ENCODE results near the gene MLLT3.

MLLT3 gene

DNA sequence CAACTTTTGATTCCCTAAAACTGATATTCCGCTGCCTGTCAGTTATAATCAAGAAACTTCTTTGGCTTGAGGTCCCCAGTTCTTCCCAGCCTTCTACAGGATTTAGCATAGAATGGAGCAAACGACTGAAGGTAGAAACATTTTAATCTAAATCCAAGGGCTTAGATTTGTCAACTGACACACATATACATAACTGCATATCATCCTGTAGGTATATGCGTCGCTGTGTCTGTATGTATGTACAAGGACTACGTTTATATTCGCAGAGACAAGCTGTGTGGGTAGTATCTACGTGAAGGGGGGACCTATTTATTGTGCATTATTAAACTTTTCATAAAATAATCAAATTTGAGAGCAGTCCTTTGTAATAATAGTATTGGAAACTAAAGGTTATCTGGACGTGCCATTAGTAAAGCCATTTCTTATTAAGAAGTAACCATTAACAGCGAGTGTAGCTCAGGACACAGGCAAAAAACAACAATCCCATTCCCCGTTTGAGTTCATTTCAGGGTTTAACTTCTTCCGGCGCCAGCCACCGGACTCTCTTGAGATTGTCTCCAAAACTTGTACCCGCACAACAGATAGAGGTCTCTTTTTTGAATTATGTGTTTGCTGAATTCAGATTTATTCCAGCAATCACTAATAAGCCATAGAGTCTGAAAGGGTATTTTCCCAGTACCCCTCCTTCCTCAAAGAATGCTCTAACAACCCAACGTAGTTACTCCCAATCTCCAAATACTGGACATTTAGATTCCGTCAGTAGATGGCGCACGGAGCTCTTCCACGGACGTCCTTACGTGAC lies 2.1 kb upstream of the MLLT3 start:
- peak; percentile 13 for DNase-seq

DNA sequence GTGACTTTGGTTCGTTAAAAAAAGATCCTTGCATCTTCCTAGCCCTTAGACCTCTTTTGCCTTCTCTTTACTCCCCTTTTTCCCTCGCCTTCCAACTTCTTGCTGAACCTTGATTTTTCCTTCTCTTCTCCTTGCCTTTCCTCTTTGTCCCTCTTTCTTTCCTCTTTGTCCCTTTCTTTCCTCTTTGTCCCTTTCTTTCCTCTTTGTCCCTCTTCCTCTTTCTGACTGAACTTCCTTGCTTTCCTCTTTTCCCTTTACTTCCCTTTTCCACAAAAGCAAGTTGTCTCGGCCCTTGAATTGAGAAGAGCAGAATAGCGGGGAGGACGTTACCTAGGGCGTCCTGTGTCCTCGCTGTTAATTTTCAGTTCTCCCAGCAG lies 1.4 kb upstream of the MLLT3 start:
- DNase-seq: no peak

DNA sequence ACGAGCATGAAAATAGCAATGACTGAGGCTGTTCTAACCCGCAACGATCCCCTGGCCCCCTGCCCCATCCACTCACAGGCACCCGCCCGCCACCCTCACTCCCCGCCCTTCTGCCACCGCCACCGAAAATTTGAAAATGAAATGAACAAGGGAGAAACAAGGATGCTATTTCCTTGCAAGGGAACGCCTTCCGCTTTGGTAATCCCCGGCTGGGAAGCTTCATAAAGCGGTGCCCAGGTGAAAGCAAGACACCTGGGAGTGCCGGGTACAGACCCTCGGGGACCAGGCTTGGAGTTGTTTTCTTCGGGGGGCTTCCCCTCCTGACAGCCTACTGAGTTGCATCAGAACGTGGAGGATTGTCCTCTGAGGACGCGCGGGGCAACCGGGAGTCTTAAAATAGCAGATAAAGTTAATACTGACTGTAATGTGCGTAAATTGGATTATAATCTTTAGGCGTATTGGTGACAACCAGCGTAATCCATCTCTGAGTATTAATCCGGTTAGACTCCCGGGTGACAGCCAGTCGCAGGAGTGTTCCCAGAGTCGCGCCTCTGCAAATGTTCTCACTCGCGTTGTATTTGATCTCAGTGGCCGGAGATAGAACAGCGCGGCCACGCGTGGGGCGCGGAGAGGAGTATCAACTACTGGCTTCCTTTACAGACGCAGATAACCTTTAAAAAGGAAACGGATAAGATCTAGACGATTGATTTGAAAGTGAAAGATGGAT lies 885 bp upstream of the MLLT3 start:
- peak; percentile 62 for DNase-seq

DNA sequence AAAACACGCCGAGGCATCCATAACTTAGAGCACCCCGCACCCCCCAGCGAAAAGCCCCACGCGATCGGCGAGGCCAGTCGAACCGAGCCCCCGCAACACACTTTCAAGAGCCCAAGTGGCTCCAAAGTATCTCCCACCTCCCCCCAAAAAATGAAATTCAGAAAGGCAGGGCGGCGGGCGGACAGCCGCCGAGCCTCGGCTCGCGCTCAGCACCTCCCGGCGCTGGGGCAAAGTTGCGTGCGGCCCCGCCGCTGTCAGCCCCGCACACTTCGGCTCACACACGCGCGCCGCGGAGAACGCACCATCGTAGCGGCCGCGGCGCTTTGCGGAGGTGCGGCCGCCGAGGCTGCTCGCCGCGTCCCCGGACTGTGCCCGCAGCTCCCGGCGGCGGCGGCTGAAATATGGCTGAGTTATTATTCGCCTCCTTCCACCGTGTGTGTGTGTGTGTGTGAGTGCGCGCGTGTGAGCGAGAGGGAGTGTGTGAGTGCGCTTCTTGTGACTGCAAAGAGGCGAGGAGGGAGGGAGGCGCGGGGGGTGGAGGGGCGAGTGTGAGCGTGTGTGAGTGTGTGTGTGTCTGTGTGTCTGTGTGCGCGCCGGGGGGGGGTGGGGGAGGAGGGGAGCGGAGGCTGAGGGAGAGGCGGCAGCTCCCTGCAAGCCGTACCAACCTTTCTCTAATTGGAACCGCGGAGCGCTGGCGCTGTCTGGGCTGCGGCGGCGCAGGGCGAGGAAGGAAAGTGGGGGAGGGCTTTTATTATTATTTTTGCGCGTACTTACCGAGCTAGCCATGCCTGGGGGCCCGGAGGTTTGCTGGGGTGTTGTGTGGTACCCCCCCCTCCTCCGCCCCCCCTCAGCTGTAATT lies 599 bp downstream of the MLLT3 start:
- DNase-seq: peak; percentile 78

DNA sequence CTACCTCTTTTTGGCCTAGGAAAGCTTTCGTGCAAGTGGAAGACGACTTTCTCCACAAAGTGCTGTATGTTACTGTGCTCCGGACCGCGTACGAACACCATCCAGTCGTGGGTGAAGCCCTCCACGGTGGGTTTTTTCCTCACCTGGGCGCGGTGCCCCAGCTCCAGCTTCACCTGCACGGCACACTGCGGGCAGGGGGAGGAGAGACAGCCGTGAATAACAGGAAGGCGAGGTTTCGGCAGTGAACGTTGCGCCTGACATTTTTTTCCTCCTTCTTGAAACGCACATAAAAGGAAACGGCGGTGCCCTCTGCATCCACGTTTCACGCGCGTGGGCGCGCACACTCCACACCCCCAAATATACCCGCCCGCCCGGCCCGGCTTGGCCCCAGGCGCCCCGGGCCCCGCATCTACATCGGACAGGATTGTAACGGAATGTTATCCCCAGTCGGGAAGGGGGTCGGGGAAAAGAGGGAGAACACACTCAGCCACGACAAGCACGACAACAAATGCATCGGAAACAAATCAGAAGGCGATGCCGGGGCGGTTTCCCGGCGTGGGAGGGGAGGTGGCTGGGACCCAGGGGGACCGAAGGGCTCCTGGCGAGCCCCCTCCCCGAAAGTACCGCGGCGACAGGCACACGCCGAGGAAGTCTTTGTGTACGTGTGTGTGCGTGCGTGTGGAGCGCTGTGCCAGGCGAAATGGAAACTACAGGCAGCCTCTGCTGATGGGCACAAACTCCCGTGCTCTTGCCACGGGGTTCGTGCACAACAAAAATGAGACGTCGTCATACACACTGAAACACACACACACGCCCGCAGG lies 1.4 kb downstream of the MLLT3 start:
- DNase-seq: peak; percentile 59

DNA sequence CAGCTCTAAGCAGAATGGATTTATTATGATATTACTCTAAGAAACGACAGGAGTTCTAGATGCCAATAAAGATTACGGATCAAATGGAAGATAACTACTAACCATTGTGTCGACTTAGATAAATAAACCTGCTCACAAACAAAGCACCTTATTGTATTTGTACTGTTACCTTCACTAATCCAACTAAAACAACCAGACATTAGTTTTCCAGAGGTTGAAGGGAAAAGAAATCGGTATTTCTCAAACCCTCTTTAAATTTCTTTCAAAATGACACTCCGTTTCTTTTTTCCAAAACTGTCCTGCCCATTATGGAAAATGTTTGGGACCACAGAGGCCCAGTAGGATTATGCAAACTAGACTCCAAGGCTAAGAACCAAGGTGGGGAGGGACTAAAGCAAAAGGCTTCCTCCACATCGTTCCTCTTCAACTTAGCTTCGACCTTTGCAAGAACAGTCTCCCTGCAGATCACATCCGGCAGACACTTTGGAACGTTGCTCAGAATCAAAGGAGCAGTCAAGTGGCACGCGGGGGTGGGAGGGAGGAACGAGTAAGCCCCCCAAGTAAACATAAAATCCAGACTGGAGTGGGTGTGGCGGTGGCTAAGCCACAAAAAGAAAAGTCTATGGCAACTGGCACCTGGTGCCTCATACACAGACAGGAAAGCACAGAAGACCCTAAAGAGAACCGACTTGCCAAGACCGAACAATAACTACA lies 2.7 kb downstream of the MLLT3 start:
- DNase-seq: no peak

DNA sequence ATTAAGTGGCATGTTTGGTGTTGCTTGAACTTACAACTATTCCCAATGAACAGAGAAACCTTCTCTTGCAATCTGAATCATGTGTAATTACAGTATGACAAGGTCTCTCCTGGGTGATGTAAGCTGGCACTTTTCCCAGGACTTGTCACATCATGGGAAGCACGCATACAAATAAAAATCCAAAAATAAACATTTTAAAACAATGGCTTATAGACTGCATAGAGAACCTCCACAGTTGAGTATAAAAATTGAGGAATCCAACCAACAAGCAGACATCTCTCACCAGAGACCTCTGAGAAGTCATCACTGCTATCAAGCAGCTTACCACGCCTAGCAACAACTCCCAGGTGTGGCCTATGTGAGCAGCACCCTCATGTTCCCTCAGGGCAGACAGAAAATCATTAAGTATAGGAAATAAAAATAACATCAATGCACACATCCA lies 3.9 kb downstream of the MLLT3 start:
- no peak for DNase-seq

DNA sequence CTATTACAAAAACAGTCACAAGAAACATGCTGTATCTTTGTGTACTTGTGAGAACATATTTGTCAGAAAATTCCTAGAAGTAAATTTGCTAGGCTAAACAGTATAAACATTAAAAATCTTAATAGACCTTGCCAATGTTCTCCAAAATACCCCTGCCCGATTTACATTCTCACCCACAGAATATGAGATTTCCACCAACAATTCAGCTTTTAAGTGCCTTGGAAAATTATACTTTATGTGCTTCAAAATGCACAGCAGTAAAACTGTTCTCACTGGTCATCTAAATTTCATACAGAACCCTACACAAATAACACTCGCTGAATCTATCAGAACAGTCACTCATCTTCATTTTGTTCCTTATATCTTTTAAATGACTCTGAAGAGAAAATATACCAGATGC lies 5.5 kb downstream of the MLLT3 start:
- no peak for DNase-seq

DNA sequence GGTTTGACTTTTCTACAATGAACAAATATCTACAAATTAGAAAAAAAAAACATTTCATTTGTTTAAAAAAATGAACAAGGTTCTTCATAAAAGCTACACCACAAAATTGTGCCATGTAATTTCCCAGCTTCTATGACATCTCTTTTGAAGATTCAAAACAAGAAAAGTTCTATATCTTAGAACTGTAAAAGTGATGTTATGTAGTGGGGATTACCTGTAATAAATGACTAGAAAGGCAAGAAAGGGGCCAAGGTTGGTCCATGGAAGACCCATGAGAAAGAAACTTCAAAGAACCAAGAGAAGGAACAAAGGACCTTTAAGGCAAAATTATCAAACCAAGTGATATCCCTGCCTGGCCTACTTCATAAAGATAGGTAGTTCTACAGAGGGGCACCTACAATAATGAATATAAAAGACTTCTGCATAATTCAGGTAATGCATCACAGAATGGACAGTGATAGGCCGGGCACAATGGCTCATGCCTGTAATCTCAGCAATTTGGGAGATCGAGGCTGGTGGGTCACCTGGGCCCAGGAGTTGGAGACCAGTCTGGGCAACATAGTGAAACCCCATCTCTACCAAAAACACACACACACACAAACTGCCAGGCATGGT lies 7.6 kb downstream of the MLLT3 start:
- DNase-seq: no peak

DNA sequence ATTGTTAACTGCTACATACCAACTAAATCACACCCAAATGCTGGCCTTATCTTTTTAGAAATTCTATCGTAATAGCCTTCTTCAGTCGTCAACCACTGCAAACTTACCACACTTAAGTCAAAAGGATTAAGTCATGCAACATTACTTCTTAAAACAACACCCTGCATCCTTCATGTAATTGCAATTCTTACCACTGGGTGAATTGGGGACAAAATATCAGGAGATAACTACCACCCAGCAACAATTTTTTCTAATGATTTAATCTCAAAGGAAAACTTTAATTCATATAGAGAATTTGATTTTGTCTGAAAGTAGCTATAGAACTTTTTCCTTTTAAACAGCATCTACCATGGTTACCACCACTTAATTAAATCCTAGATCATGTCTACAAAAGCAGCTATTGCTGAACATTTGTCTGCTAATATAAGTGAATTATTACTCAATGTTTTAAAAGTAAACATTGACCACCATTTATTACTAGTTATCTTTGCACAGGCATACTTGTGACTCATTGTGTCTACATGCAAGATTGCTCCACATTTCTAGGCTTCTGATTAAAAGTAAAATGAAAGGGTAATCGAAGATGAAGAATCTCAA lies 10.5 kb downstream of the MLLT3 start:
- DNase-seq: no peak

DNA sequence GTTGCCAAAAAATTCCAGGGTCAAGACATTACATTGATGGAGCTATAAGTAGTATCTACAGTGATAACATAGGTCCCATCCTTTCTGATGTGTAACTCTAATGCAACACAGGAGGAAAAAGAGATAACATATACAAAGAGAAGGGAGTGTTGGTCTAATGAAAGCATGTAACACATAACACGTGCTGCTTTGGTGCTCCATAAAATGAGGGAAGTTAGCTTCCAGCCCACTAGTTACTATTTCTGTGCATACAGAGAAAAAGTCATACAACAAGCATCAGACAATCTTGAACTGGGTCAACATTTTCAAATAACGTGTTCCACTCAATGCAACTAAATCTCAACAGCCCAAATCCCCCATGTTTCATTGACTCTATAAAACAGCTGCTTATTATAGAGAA lies 11.7 kb downstream of the MLLT3 start:
- no peak for DNase-seq

DNA sequence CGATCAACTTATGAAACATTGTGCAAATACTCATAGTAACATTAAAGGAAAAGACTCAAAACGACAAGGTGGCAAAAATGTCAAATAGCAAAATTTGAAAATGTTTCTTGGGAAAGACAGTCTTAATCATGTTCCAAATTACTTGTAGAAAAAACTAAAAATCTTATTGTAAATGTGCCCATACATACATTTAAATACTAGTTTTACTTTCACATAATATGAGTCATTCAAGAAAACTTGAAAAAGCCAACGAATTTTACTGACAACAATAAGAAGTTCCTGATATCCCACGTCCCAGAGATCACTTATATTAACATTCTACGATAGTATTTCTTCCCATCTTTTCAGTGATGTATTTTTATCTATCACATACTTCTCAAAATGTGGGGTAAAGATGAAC lies 13.7 kb downstream of the MLLT3 start:
- no peak for DNase-seq

DNA sequence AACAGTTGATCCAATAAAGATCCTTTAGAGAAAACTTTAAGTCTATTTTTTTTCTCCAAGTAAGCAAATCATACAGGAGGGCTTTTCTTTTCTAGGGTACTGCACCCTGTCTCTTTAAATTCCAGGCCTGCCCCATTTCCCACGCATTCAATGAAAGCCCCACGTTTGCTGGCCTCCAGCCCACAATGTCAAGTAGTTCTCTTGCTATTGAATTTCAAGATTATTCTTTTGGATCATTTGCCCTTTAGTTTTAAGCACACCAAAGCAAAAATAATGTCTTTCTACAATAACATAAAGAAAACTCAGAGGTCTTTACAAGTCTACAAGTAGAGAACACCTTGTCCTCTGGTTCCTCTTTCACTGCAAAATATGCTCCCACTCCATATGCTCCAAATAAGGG lies 15.6 kb downstream of the MLLT3 start:
- no peak for DNase-seq

DNA sequence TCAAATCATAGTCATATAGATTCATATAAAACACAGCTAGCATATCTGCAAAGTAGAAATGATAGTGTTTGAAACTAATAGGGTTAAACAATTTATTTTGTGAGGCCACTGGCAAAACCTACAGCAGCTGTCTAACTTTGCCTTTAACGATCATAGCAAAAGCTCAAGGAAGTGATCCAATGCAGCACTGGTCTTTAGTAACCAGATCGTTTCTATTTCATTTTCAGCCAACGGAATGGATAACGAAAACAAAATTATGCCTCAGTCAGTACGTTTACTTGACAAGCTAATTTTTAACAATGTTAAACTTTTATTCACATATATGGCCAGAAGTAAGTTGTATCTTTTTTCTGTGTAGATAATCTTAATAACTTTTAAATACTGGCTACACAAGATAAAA lies 17.7 kb downstream of the MLLT3 start:
- no peak for DNase-seq

DNA sequence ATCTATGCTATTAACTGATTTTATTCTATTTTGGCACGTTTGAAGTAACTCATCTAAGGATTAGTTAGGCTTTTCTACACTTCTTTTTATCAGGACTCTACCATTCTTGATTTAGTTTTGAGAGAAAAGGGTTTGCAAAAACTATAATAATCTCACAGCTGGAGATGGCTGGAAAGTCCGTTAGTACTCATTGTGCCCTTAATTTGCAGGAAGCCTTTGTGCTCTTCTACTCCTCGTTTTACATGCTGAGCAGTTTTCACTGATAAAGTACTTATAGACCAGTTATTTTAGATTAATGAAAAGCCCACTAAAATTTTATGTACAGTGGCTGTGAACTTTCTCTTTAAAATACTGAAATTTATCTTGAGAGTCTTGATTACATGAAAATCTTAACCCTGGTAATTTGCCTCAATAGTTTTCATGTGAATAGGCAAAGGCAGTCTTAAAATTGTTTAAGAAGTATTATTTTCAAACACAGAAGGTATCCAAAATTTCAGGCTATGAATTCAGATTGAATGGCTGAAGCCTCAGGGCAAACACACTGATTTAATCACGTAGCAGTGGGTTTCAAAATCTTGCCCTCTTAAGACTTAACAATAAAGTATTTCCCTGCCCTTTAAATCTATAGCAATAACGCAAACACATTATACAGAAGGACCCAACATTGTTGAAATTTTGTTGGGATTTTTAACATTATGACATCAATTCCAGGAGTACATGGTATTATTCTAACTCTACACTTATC lies 18.6 kb downstream of the MLLT3 start:
- DNase-seq: no peak

DNA sequence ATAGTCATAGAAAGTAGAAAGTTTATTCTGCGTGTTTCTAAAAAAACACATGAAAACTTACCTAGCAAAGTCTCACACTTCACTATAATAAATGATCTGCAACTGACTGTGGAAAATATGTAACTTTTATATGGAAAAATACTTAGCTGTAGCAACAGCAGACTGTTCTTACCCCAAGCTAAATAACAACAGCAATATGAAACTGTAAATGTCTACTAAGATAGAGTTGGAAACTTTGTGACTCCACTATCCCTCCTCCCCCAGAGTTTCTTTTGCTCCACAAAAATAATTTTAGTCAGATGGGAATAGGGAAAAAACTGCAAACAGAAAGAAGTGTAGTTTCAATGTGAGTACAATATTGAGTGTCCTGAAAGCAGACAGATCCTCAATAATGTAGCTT lies 21.0 kb downstream of the MLLT3 start:
- DNase-seq: no peak

DNA sequence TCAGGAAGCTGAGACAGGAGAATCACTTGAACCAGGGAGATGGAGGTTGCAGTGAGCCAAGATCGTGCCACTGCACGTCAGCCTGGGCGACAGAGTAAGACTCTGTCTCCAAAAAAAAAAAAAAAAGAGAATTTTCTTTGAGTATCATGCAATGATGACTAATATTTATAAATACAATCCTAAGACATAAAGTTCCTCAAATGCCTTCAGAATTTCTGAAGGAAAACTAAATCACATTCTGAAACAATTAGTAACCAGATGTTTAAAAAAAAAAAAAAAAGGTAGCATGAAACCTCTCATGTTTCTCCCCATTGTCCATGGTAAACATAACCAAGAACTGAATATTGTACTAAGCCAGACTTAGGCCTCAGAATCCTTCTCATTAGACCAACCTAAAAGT lies 23.1 kb downstream of the MLLT3 start:
- no peak for DNase-seq

DNA sequence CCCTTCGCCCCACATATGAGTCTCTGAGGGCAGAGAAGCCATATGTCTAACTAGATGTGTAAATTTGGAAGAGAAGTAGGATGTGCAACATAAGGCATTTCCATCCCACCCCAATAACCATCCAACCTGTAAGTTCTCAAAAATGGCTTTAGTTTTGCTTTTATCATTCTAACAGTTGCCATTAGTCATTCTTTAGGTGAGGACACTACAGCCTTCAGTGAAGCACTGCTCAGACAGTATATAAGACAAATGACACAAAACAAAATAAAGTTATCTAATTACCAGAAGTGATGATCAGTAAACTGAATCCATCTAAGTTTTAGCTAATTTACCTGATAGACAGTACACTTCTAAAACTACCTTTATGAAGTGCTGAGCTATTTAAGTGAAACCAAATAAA lies 23.9 kb downstream of the MLLT3 start:
- DNase-seq: no peak

DNA sequence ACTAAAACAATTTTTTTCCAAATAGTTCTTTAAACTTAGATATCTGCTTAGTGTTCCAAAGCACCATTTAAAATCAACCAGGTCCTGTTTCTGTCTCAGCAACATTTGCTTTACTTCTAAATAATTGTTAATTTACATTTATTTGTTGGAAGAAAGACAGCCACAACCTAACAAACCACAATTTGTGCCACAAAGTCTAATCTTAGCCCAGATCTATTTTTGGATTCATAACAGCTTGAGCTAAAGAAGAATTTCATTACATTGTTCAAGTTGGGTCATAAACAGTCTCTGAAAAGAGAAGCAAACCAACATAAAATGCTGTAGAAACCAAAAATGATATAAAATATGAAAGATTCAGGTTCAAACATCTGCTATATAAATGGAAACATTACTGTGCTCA lies 24.4 kb downstream of the MLLT3 start:
- DNase-seq: no peak

DNA sequence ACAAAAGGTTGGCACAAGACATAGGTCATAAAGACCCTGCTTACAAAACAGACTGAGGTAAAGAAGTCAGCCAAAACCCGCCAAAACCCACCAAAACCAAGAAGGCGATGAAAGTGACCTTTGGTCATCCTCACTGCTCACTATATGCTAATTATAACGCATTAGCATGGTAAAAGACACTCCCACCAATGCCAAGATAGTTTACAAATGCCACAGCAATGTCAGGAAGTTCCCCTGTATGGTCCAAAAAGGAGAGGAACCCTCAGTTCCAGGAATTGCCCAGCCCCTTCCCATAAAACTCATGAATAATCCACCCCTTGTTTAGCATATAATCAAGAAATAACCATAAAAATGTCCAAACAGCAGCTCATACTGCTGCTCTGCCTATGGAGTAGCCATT lies 27.7 kb downstream of the MLLT3 start:
- no peak for DNase-seq

All from stimulated activated naive CD4-positive, alpha-beta T cell treated with Interleukin-2 at 50 U/mL for 16 hours (primary cell).